HCT116 (cell line): ENCODE measurements around the gene ASB1.

Experiments used
- CEBPB ChIP-seq: IDR thresholded peaks from 2 replicates; pipeline ENCODE4 v1.6.1; 2012; ENCODE audit warnings: low read depth
- JUND ChIP-seq: IDR thresholded peaks from 2 replicates; pipeline ENCODE4 v1.6.1; 2012
- POLR2AphosphoS5 ChIP-seq: IDR thresholded peaks from 2 replicates; pipeline ENCODE4 v1.6.1; 2011; ENCODE audit warnings: mild to moderate bottlenecking, low read depth, low read length, moderate library complexity

- TF ChIP-seq POLR2AphosphoS5 (no peak), JUND (no peak), CEBPB (no peak)
Observed at GRCh38 chr2:238501311-238501710, 74.6 kb downstream of the ASB1 start.
